DOHH2 (cell line): ENCODE data around the gene LSM11.
"Not testable (repeated sequence)": the region's sequence is repeated elsewhere in the genome, so short reads cannot be mapped to it uniquely, and the experiment has no call there.

Source experiments
- H3F3A ChIP-seq: fragments of 200-600 bp; sonication (generic), shearing (Covaris generic); 2 replicates; pipeline ENCODE4 v1.6.0; 2016; ENCODE audit warnings: antibody characterized with exemption, mild to moderate bottlenecking; ENCODE audit not compliant: control insufficient read depth, insufficient read depth
- H3K27ac ChIP-seq: fragments of 200-600 bp; sonication (generic); 2 replicates; pipeline ENCODE4 v1.5.1; 2014; ENCODE audit warnings: low read depth, mild to moderate bottlenecking, low read length, moderate library complexity
- H3K27me3 ChIP-seq: fragments of 200-600 bp; sonication (generic); 2 replicates; pipeline ENCODE4 v1.6.1; 2014; ENCODE audit warnings: mild to moderate bottlenecking, low read length, mixed read lengths; ENCODE audit not compliant: control insufficient read depth
- H3K36me3 ChIP-seq: fragments of 200-600 bp; sonication (generic); 2 replicates; pipeline ENCODE4 v1.6.1; 2014; ENCODE audit warnings: mild to moderate bottlenecking, low read length, moderate library complexity, mixed read lengths; ENCODE audit not compliant: control insufficient read depth
- H3K4me1 ChIP-seq: fragments of 200-600 bp; sonication (generic); 2 replicates; pipeline ENCODE4 v1.6.1; 2014; ENCODE audit warnings: mild to moderate bottlenecking, low read length, mixed read lengths; ENCODE audit not compliant: control insufficient read depth
- H3K4me2 ChIP-seq: fragments of 200-600 bp; sonication (generic); 2 replicates; pipeline ENCODE4 v1.6.0; 2014; ENCODE audit warnings: mild to moderate bottlenecking, low read length, moderate library complexity
- H3K4me3 ChIP-seq: fragments of 200-600 bp; sonication (generic); 2 replicates; pipeline ENCODE4 v1.5.1; 2014; ENCODE audit warnings: mild to moderate bottlenecking, low read length, mixed read lengths
- H3K79me2 ChIP-seq: fragments of 200-600 bp; sonication (generic); 2 replicates; pipeline ENCODE4 v1.6.1; 2014; ENCODE audit warnings: mild to moderate bottlenecking, low read length, mixed read lengths; ENCODE audit not compliant: control insufficient read depth
- H3K9me2 ChIP-seq: fragments of 200-600 bp; sonication (generic); replicated peaks from 2 replicates; pipeline ENCODE4 v1.6.1; 2014; ENCODE audit warnings: mild to moderate bottlenecking, low read length, mixed read lengths; ENCODE audit not compliant: control insufficient read depth
- H3K9me3 ChIP-seq: fragments of 200-600 bp; sonication (generic); 2 replicates; pipeline ENCODE4 v1.6.1; 2014; ENCODE audit warnings: antibody characterized with exemption, low read length, mixed read lengths; ENCODE audit not compliant: control insufficient read depth, insufficient read depth
- H4K20me1 ChIP-seq: fragments of 200-600 bp; sonication (generic); 2 replicates; pipeline ENCODE4 v1.6.0; 2014; ENCODE audit warnings: low read depth, mild to moderate bottlenecking, antibody characterized with exemption, low read length, moderate library complexity; ENCODE audit not compliant: control insufficient read depth, insufficient read depth
- CTCF ChIP-seq: fragments of 200-600 bp; sonication (generic); IDR thresholded peaks from one replicate; pipeline ENCODE4 v1.5.1; 2014; ENCODE audit warnings: antibody characterized with exemption, mild to moderate bottlenecking, low read depth, low read length; ENCODE audit not compliant: poor library complexity, severe bottlenecking
- EZH2phosphoT487 ChIP-seq: fragments of 200-600 bp; sonication (generic); IDR thresholded peaks from 2 replicates; pipeline ENCODE4 v1.6.1; 2017; ENCODE audit warnings: borderline replicate concordance, mild to moderate bottlenecking, antibody characterized with exemption, low read length, moderate library complexity, mixed read lengths

Gene LSM11

GRCh38 chr5:157743163-157744050, at the start of gene LSM11:
Gene LSM11, plus strand, starts transcription at chr5:157743712. Its CDS starts 39 bp downstream, at chr5:157743751.
- Histone ChIP-seq H3K27ac (no peak within 1 kb of the TSS), H3K27me3 (no peaks in the 10 kb centered on the region), H3K4me1 (peaks cover 23% of the 10 kb centered on the region), H4K20me1 (no peaks in the 10 kb centered on the region), H3F3A (no peaks in the 10 kb centered on the region), H3K36me3 (peaks cover 37% of the 10 kb centered on the region), H3K9me2 (no peaks in the 10 kb centered on the region), H3K79me2 (peaks cover 42% of the 10 kb centered on the region), H3K4me2 (peak within 1 kb of the TSS; percentile 85), H3K4me3 (peak within 1 kb of the TSS; percentile 94), H3K9me3 (no peaks in the 10 kb centered on the region)
- no peak for TF ChIP-seq EZH2phosphoT487
- peak; percentile 98 for TF ChIP-seq CTCF

GRCh38 chr5:157693816-157694215, 49.7 kb upstream of the LSM11 start:
- not testable (repeated sequence) for H3K27me3 ChIP-seq, H3F3A ChIP-seq, H3K4me3 ChIP-seq

GRCh38 chr5:157696154-157696553, 47.4 kb upstream of the LSM11 start:
- not testable (repeated sequence) for H3K4me2 ChIP-seq, H3K27ac ChIP-seq, H3K4me1 ChIP-seq, H3K36me3 ChIP-seq, H4K20me1 ChIP-seq, H3K79me2 ChIP-seq, H3K4me3 ChIP-seq, H3K27me3 ChIP-seq, H3K9me2 ChIP-seq, H3F3A ChIP-seq
- peaks cover 14% of the 10 kb centered on the region for H3K9me3 ChIP-seq

More at GRCh38 chr5:157693816-157694215, 49.7 kb upstream of the LSM11 start:
- H3K9me3 ChIP-seq, H4K20me1 ChIP-seq, H3K36me3 ChIP-seq, H3K4me2 ChIP-seq, H3K9me2 ChIP-seq, H3K4me1 ChIP-seq, H3K79me2 ChIP-seq, H3K27ac ChIP-seq: not testable (repeated sequence)

- H3K4me1 ChIP-seq, H3K27me3 ChIP-seq, H3K4me3 ChIP-seq, H3F3A ChIP-seq, H3K79me2 ChIP-seq, H3K9me2 ChIP-seq, H4K20me1 ChIP-seq, H3K4me2 ChIP-seq, H3K36me3 ChIP-seq, H3K27ac ChIP-seq: not testable (repeated sequence)
- peaks cover 19% of the 10 kb centered on the region for H3K9me3 ChIP-seq
Measured at GRCh38 chr5:157698674-157699073, 44.8 kb upstream of the LSM11 start.

GRCh38 chr5:157703736-157704135, 39.8 kb upstream of the LSM11 start:
- no peaks in the 10 kb centered on the region for H3K36me3 ChIP-seq
- no peak overlapping the region for H3K4me3 ChIP-seq
- no peak for TF ChIP-seq EZH2phosphoT487
- TF ChIP-seq CTCF = no peak
- peaks cover 11% of the 10 kb centered on the region; the same call in 1 of the 2 replicates for H3K9me3 ChIP-seq
- no peak overlapping the region for H3K27ac ChIP-seq
- H3K9me2 ChIP-seq = no peaks in the 10 kb centered on the region
- no peaks in the 10 kb centered on the region for H3K4me1 ChIP-seq
- H4K20me1 ChIP-seq = no peaks in the 10 kb centered on the region
- H3K79me2 ChIP-seq = no peaks in the 10 kb centered on the region
- H3K4me2 ChIP-seq = no peak overlapping the region
- H3K27me3 ChIP-seq = no peaks in the 10 kb centered on the region
- no peaks in the 10 kb centered on the region for H3F3A ChIP-seq
